ENCODE results near the gene LGSN.
"Not testable (repeated sequence)": the region's sequence is repeated elsewhere in the genome, so short reads cannot be mapped to it uniquely, and the experiment has no call there.

Gene LGSN

GRCh38 chr6:63236398-63236817 is 83.4 kb downstream of the LGSN start:
- no peak for DNase-seq (ENCODE audit: low spot score)

GRCh38 chr6:63230511-63230910 is 89.3 kb downstream of the LGSN start:
- DNase-seq (ENCODE audit: low spot score) = not testable (repeated sequence)

DNA sequence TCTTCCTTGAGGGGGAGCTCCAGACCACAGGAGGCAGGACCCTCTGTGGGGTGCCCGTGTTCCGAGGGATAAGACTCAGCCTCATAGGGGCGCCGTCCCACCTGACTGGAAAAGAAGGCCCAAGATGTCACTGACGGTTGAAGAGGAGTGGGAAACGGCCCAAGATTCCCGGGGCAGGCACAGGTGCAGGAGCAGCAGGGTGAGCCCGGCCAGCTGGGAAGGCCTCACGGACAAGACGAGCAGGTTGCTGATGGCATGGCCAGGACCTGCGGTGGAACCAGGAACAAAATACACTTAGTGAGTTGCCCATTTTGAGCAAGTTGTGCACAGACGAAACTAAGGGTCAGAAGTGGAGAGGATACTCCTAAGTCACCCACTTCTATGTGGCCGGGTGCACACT is 89.8 kb downstream of the LGSN start:
- not testable (repeated sequence) for DNase-seq (ENCODE audit: low spot score)

DNA sequence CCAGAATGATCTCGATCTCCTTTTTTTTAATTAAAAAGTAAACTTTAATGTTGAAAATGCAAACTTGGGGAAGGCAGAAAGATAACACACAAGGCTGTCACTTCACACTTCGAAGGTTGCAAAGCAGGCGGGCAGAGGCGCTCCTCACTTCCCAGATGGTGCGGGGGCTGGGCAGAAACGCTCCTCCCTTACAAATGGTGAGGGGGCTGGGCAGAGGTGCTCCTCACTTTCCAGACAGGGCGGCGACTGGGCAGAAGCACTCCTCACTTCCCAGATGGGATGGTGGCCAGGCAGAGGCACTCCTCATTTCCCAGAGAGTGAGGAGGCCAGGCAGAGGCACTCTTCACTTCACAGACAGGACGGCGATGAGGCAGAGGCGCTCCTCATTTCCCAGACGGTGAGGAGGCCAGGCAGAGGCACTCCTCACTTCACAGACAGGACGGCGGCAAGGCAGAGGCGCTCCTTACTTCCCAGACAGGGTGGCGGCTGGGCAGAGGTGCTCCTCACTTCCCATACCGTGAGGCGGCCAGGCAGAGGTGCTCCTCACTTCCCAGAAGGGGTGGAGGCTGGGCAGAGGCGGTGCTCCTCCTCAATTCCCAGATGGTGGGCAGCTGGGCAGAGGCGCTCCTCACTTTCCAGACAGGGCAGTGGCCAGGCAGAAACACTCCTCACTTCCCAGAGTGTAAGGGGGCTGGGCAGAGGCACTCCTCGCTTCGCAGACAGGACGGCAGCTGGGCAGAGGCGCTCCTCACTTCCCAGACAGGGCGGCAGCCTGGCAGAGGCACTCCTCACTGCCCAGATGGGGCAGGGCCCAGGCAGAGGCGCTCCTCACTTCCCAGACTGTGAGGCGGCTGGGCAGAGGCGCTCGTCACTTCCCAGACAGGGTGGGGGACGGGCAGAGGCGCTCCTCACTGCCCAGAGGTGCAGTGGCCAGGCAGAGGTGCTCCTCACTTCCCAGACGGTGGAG is 91.6 kb downstream of the LGSN start:
- DNase-seq (ENCODE audit: low spot score) = not testable (repeated sequence)

- not testable (repeated sequence) for DNase-seq (ENCODE audit: low spot score)
Measured at GRCh38 chr6:63225987-63226386, 93.8 kb downstream of the LGSN start.

Data from CD4-positive, alpha-beta T cell treated with Interleukin-15 for 4 hours (primary cell).